Left cardiac atrium (tissue), 4 donors: ENCODE measurements around the gene KAZN. TPM values are rescaled to one million over a fixed set of nuclear protein-coding genes. Genes with fewer than 3 reads are reported as not detected.

Source experiments
- ATAC-seq, 2 donors: fragments of 200-7000 bp; cut with Tn5 transposase; one replicate each; pipeline ENCODE4 v1.9.1; 2020; ENCODE audit warnings: mild to moderate bottlenecking in 2 of 2, moderate library complexity in 2 of 2
- DNase-seq: peaks from one replicate; pipeline ENCODE4 v3.0.0-alpha.2; 2020
- intact Hi-C, 2 donors: fragments of 100-400 bp; cut with DNase I; formaldehyde crosslinking; loops; one replicate each; pipeline versions ENCODE4 v1.14.1 to v1.15.1; 2022 to 2023
- total RNA-seq, 2 donors: library from RNA; stranded (reverse); fragmentation: NEBNext Ultra II Directional; extraction: Animal tissue kit (Norgen Biotek cat#: 25700); gene quantifications; one replicate each; pipeline ENCODE4 v1.2.1, GENCODE V29; 2021
- donor health status: DM: no; HTN: yes; CAD: no.
- donor health status: DM: no; HTN: yes; CAD: no; lungs with severe emphysema.
- donor health status: DM: yes; HTN: yes; CAD: no.
- donor health status: Dilated cardiomyopathy.

KAZN gene
- total RNA-seq, 2 donors from 2014 or later = 12.6 to 15.7 TPM

DNA sequence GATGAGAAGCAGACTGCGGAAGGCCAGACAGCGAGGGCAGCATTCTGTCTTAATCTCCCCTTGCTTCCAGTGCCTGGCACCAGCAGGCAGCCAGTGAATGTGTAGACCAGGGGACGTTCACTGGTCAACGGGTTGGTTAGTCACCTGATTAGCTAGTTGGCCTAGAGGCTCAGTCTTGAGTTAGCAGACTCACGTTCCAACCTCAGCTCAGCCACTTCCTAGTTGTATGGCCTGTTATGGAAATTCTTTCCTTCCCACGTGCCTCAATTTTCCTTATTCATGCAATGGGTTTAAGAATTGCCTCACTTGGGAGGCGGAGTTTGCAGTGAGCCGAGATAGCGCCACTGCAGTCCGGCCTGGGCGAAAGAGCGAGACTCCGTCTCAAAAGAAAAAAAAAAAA lies 305.4 kb downstream of the KAZN start:
- ATAC-seq = no peak
- intact Hi-C loops = no loop called here
- DNase-seq = no peak

- DNase-seq (no peak), ATAC-seq (no peak)
- intact Hi-C loops = no loop called here
Observed at GRCh38 chr1:14906665-14907064, 308.2 kb downstream of the KAZN start.

GRCh38 chr1:14907416-14907815 lies 308.9 kb downstream of the KAZN start:
- intact Hi-C loops = no loop called here
- ATAC-seq (no peak), DNase-seq (no peak)

GRCh38 chr1:14909273-14909672 lies 310.8 kb downstream of the KAZN start:
- no peak for ATAC-seq

GRCh38 chr1:14909920-14910460 lies 311.5 kb downstream of the KAZN start:
- intact Hi-C loops = no loop called here
- peak; percentile 21 to 64 for ATAC-seq
- DNase-seq = no peak

More at GRCh38 chr1:14909273-14909672, 310.8 kb downstream of the KAZN start:
- no peak for DNase-seq
- intact Hi-C loops = no loop called here

DNA sequence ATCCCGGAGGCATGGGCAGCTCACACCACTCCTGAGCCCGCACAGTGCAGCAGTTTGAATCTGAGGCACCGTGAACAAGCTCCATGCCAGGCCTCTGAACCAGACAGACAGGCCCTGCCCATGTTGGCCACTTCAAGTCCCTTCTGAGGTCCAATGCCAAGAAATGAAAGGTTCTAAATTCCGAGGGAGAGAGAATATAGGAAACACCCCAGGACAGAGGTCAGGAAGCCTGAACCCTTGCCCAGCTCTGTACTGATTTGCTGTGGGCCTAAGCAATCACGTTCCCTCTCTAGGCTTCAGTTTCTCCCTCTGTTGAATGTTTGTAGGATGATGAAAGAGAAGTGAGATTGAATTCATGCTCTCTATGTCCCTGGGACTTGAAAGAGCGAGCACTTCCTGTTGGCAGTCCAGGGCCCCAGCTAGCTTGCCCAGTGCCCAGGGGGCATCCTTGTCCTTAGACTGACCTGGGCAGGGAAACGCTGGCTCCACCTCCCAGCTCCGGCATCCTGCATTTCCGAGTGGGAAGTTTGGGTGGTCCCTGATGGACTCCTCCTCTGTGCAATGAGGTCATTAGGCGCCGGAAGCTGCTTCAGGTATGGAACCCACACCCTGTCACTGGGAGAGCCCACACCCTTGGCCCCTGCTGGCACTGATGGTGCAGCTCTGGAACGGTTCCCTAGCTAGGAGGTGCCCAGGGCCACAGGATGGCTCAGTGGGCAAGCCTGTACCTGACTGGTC lies 312.7 kb downstream of the KAZN start:
- DNase-seq = no peak
- peak in 1 of 2 donors; percentile 77 for ATAC-seq
- intact Hi-C loops = no loop called here

GRCh38 chr1:14912839-14913481 lies 314.5 kb downstream of the KAZN start:
- intact Hi-C loops = no loop called here
- DNase-seq (no peak), ATAC-seq (no peak)

GRCh38 chr1:14913482-14914177 lies 315.1 kb downstream of the KAZN start:
- ATAC-seq (no peak), DNase-seq (no peak)
- intact Hi-C loops = no loop called here

GRCh38 chr1:14914351-14914988 lies 316.0 kb downstream of the KAZN start:
- intact Hi-C loops = no loop called here
- no peak for DNase-seq
- no peak for ATAC-seq

DNA sequence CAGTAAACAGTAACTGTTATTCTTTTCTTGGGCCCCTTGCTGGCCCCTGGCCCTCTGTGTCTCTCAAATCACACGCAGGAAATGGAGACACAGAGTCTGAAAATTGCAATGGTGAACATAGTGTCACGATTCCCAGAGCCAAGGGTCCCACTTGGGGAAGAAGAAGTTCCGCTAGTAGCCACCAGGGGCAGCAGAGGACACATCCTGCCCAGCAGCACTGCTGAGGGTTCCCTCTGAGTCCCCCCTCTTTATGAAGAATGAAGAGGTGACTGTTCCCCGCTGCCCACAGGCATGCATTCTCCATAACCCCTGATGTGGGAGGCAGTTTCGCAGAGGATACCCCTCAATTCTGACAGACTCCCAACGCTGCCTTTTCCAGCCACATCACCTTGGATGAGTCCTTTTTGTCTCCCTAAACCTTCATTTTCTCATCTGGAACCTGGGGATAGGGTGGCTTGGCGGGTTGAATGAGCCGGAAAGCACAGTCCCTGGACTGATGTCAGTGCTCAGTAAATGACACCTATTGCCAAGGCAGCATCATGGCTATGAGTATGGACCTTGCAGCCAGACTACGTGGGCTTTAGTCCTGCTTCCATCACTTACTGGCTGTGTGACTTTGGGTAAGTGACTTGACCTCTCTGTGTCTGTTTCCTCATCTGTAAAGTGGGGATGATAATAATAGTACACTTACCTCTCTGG lies 317.0 kb downstream of the KAZN start:
- DNase-seq (peak; percentile 43), ATAC-seq (peak in 1 of 2 donors; percentile 71)
- intact Hi-C loops = no loop called here

GRCh38 chr1:14919289-14919688 lies 320.8 kb downstream of the KAZN start:
- intact Hi-C loops = no loop called here
- DNase-seq (no peak), ATAC-seq (no peak)

DNA sequence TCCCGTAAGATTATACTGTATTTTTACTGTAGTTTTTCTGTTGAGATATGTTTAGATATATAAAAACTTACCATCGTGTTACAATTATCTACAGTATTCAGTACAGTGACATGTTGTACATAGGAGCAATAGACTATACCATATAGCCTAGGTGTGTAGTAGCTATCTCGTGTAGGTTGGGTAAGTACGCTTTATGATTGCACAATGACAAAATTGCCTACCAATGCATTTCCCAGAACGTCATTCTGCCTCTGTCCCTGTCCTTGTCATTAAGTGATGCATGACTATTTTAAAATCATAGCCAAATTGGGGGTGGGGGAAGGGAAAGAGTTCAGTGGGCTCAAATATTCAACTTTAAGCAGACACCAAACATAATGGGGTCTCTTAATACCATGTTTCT lies 321.3 kb downstream of the KAZN start:
- ATAC-seq (no peak), DNase-seq (no peak)
- intact Hi-C loops = loop anchor here in 1 of 2 donors (5.0 kb wide), 1 partner anchor 108 kb away; no protein-coding TSS in a partner anchor

DNA sequence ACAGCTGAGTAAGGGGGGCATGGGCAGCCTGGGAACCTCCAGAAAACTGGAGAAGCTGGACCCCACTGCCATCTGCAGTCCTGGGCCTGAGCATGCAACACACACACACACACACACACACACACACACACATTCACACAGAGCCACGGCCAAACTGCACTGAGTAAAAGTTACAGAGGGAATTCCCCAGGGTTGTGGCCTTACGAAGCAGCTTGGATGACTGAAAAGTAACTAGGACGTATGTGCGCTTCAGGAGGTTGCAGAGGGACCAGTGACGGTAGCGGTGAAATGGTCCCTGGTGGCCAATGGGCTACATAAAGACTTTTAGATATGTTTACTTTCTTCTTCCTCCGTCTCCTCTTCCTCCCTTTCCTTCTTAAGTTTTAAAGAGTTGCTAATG lies 322.6 kb downstream of the KAZN start:
- ATAC-seq (peak in 1 of 2 donors; percentile 36), DNase-seq (no peak)
- intact Hi-C loops = loop anchor here in 1 of 2 donors (5.0 kb wide), 1 partner anchor 106 kb away; no protein-coding TSS in a partner anchor

DNA sequence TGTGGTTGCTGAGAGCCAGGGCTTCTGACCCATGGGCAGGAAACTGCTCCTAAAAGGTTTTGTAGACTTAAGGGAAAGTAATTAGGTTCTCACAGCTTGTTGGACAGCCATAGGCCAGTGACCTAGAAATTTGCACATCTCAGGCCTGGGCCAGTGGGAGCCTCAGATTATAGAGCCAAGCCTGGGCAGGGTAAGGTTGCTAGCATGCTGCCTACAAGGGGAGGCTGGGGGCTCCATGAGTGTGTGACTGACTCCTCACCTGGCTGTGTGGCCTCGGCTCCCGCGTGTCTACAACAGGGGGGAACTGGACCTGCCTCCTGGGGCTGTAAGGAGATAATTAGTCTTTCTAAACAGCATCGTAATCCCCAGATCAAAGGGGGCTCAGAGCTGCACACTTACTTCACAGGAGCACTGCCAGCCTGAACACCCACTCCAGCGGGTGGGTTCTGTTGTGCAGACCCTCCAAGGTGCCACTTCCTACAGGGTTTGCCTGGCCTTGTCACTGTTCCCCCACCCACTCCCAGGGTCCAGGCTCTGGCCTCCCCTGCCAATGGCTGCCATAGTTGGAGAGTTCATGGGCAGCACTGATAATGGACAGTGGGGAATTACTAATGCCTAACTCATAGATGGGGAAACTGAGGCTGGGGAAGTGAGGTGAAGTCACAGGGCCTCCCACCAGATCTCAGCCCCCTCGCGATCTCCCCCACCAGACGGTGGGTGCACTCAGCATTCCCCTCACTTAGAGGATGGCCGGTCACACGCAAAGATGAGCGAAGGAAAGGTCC lies 324.6 kb downstream of the KAZN start:
- ATAC-seq = no peak
- no peak for DNase-seq
- intact Hi-C loops = loop anchor here (2.0 to 5.0 kb wide), 2 partner anchors 104 kb away; no protein-coding TSS in a partner anchor

GRCh38 chr1:14923727-14924452 lies 325.4 kb downstream of the KAZN start:
- ATAC-seq (peak; percentile 77 to 78), DNase-seq (peak; percentile 85)
- intact Hi-C loops = loop anchor here (2.0 to 5.0 kb wide), 2 partner anchors 103 kb away; no protein-coding TSS in a partner anchor

DNA sequence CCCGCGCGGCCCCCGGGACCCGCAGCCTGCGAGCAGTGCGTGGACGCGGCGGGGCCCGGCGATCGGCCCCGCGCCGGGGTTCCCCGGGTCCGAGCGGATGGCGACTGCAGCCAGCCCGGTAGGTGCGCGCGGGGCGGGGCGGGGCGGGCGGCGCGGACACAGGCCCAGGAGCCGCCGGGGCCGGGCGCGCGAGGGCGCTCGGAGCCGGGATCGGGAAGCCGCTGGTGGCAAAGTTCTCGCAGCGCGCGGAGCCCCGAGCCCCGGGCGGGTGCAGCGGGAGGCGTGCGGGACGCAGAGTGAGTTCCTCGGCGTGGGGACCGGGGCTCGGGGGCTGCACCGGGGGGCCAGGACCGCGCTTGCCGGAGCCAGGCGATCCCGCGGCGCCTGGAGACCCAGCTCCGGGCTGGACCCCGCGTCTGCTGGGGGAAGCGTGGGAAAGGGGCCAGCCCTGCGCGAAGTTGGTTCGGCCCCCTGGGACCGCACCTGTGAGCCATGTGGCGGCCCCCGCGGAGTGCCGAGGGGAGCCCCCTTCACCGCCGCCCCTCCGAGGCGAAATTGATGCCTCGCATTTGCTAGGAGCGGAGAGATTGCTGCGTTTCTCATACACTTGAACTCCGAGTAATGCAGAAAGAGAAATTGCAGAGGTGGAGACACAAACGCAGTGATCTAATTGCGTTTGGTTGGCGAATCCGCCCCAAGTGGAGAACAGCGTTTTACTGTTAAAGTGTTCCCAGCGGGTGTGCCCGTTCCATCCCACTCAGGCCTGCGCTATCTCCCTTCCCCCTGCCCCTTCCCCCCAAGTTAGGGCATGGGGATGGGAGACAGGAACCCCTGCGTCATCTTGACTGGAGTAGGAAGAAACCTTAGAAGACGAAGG lies 326.2 kb downstream of the KAZN start:
- intact Hi-C loops = loop anchor here in 1 of 2 donors (5.0 kb wide), 1 partner anchor 103 kb away; no protein-coding TSS in a partner anchor
- ATAC-seq (peak; percentile 61 to 76), DNase-seq (peak; percentile 53)
